ENCODE measurements around the gene RPSA. TPM values are rescaled to one million over a fixed set of nuclear protein-coding genes. Genes with fewer than 3 reads are reported as not detected.

RPSA gene
- total RNA-seq, 1 experiment from 2014 or later: 994 TPM

- TF ChIP-seq, protein P1, sequence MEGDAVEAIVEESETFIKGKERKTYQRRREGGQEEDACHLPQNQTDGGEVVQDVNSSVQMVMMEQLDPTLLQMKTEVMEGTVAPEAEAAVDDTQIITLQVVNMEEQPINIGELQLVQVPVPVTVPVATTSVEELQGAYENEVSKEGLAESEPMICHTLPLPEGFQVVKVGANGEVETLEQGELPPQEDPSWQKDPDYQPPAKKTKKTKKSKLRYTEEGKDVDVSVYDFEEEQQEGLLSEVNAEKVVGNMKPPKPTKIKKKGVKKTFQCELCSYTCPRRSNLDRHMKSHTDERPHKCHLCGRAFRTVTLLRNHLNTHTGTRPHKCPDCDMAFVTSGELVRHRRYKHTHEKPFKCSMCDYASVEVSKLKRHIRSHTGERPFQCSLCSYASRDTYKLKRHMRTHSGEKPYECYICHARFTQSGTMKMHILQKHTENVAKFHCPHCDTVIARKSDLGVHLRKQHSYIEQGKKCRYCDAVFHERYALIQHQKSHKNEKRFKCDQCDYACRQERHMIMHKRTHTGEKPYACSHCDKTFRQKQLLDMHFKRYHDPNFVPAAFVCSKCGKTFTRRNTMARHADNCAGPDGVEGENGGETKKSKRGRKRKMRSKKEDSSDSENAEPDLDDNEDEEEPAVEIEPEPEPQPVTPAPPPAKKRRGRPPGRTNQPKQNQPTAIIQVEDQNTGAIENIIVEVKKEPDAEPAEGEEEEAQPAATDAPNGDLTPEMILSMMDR (conservative IDR thresholded peaks at IDR 0.05; ENCODE audit: low read depth, low read length): no peak
- no peak for TF ChIP-seq EZH2 (IDR thresholded peaks at IDR 0.05; ENCODE audit: borderline replicate concordance, low read depth, low read length, poor library complexity, severe bottlenecking)
- no TSS peak for BruUV-seq (replicated peaks)
- H3K4me1 ChIP-seq (ENCODE audit: insufficient read depth, low read length, poor library complexity, severe bottlenecking): no peaks in the 10 kb centered on the region
- DNase-seq (ENCODE audit: low spot score): no peak
- intact Hi-C loops (cut with micrococcal nuclease; ENCODE audit: unreplicated experiment): no loop called here
- H3K27ac ChIP-seq (ENCODE audit: low read depth, low read length, poor library complexity, severe bottlenecking): no peak overlapping the region
- POLR2A ChIA-PET (ENCODE audit: low non-redundant PET): no interaction called here
- H3K36me3 ChIP-seq (ENCODE audit: insufficient read depth, low read length, poor library complexity, severe bottlenecking): no peaks in the 10 kb centered on the region
- H3K4me3 ChIP-seq (ENCODE audit: low read depth, low read length, poor library complexity, severe bottlenecking): no peak overlapping the region
- H3K27me3 ChIP-seq (replicated peaks; ENCODE audit: insufficient read depth, low read depth, low read length, poor library complexity): no peaks in the 10 kb centered on the region
- no peaks in the 10 kb centered on the region for H3K9me3 ChIP-seq (ENCODE audit: low read depth, low read length, poor library complexity, severe bottlenecking)
- CTCF ChIA-PET: no interaction called here
Observed at GRCh38 chr3:39432342-39432741, 25.8 kb downstream of the RPSA start.

DNA sequence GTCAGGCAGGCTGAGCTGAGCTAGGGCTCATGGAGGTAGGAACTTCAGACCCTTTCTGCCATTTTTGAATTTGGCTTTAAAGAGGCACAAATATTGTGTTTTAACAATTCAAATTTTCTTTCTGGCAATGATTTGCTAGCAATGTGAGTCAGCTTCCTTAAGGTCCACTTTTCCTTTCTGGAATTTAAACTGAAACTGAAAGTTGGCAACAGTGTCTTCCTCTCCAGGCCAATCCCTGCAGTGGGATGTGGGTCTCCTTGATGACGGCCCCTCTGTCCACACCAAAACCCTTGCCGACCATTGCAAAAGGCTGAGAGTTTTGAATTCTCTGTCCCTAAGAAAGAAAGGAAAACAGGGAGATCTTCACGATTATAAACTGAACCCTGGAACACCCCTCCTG is 27.1 kb downstream of the RPSA start:
- no peaks in the 10 kb centered on the region for H3K36me3 ChIP-seq (ENCODE audit: insufficient read depth, low read length, poor library complexity, severe bottlenecking)
- no peaks in the 10 kb centered on the region for H3K4me1 ChIP-seq (ENCODE audit: insufficient read depth, low read length, poor library complexity, severe bottlenecking)
- BruUV-seq (replicated peaks): no TSS peak
- ChIA-PET POLR2A (ENCODE audit: low non-redundant PET) (no interaction called here), CTCF (no interaction called here)
- H3K27me3 ChIP-seq (replicated peaks; ENCODE audit: insufficient read depth, low read depth, low read length, poor library complexity): no peaks in the 10 kb centered on the region
- no peaks in the 10 kb centered on the region for H3K9me3 ChIP-seq (ENCODE audit: low read depth, low read length, poor library complexity, severe bottlenecking)
- no peak overlapping the region for H3K27ac ChIP-seq (ENCODE audit: low read depth, low read length, poor library complexity, severe bottlenecking)
- no peak for DNase-seq (ENCODE audit: low spot score)
- no peak overlapping the region for H3K4me3 ChIP-seq (ENCODE audit: low read depth, low read length, poor library complexity, severe bottlenecking)
- TF ChIP-seq EZH2 (IDR thresholded peaks at IDR 0.05; ENCODE audit: borderline replicate concordance, low read depth, low read length, poor library complexity, severe bottlenecking): no peak
- TF ChIP-seq, protein P1 (conservative IDR thresholded peaks at IDR 0.05; ENCODE audit: low read depth, low read length): no peak
- intact Hi-C loops (cut with micrococcal nuclease; ENCODE audit: unreplicated experiment): no loop called here

- ChIA-PET CTCF (no interaction called here), POLR2A (ENCODE audit: low non-redundant PET) (no interaction called here)
- intact Hi-C loops (cut with micrococcal nuclease; ENCODE audit: unreplicated experiment): no loop called here
- H3K27me3 ChIP-seq (replicated peaks; ENCODE audit: insufficient read depth, low read depth, low read length, poor library complexity): no peaks in the 10 kb centered on the region
- no peak for DNase-seq (ENCODE audit: low spot score)
- no TSS peak for BruUV-seq (replicated peaks)
- no peaks in the 10 kb centered on the region for H3K4me1 ChIP-seq (ENCODE audit: insufficient read depth, low read length, poor library complexity, severe bottlenecking)
- no peaks in the 10 kb centered on the region for H3K36me3 ChIP-seq (ENCODE audit: insufficient read depth, low read length, poor library complexity, severe bottlenecking)
- H3K9me3 ChIP-seq (ENCODE audit: low read depth, low read length, poor library complexity, severe bottlenecking): no peaks in the 10 kb centered on the region
- no peak overlapping the region for H3K27ac ChIP-seq (ENCODE audit: low read depth, low read length, poor library complexity, severe bottlenecking)
- H3K4me3 ChIP-seq (ENCODE audit: low read depth, low read length, poor library complexity, severe bottlenecking): no peak overlapping the region
- TF ChIP-seq EZH2 (IDR thresholded peaks at IDR 0.05; ENCODE audit: borderline replicate concordance, low read depth, low read length, poor library complexity, severe bottlenecking): no peak
- TF ChIP-seq, protein P1 (conservative IDR thresholded peaks at IDR 0.05; ENCODE audit: low read depth, low read length): no peak
Observed at GRCh38 chr3:39434574-39434973, 28.1 kb downstream of the RPSA start.

Data from A673 (cell line).